ENCODE data around the gene ARMS2.

Gene ARMS2

GRCh38 chr10:122454071-122454470, 382 bp upstream of the ARMS2 start:
- no peak overlapping the region for H3K4me3 ChIP-seq (ENCODE audit: low read depth, low read length)
- TF ChIP-seq CTCF (IDR thresholded peaks at IDR 0.05; ENCODE audit: low read depth, low read length), result no peak

DNA sequence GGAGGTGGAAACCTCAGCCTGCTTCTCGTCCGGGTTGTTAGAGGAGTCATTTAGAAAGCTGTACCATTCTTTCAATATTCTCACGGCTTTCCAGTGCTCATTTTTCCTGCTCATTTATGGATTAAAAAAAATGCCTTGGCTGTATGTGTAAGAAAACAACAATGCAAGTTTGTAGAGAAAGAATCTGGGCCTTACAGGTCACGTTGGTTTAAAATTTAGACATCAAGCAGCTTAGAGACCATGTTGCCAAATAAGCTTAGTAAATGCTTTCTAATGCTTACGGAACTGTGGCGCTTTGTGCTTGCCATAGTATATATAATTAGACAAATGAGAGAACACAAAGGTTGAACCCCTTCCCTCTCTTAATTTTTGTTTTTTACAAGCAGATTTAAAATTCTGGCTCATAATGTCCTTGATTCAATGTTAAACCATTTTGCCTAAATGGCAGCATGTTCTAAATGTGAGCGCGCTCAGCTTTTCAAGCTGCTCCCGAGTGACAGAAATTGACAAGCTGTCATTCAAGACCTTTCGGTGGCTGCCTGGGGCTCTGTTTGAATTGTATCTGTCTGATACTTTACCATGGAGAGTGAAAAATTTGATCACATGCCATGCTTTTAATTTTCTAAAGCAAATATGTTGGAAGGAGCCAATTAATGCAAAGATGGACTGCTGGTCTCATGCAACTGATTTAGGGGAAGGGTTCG, 1.1 kb downstream of the ARMS2 start:
- no peak for TF ChIP-seq CTCF (IDR thresholded peaks at IDR 0.05; ENCODE audit: low read depth, low read length)
- H3K4me3 ChIP-seq (ENCODE audit: low read depth, low read length), result no peak overlapping the region

- no peak for TF ChIP-seq CTCF (IDR thresholded peaks at IDR 0.05; ENCODE audit: low read depth, low read length)
- H3K4me3 ChIP-seq (ENCODE audit: low read depth, low read length), result no peak overlapping the region
These were observed 3.5 kb downstream of the ARMS2 start for GRCh38 chr10:122457934-122458333.

DNA sequence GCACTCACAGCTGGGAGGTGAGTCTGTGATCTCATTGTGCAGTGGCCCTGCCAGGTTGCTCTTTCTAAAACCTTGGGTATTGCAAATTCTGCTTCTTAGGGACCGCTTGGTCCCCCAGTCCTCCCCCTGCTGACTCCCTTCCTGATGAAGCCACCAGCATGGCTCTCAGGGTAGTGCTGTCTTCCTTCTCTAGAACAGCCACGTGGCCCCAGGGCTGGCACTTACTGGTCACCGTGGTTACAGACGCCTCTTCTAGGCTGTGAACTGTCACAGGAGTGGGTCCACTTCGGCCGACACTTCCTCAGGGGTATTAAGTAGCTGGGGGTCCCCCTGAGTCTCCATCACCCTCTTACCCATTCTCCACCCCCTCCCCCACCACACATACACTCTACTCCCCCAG, 4.2 kb downstream of the ARMS2 start:
- no peak overlapping the region for H3K4me3 ChIP-seq (ENCODE audit: low read depth, low read length)
- no peak for TF ChIP-seq CTCF (IDR thresholded peaks at IDR 0.05; ENCODE audit: low read depth, low read length)

- H3K4me3 ChIP-seq (ENCODE audit: low read depth, low read length), result no peak overlapping the region
- TF ChIP-seq CTCF (IDR thresholded peaks at IDR 0.05; ENCODE audit: low read depth, low read length), result no peak
These were observed 5.3 kb downstream of the ARMS2 start for GRCh38 chr10:122459561-122460273.

DNA sequence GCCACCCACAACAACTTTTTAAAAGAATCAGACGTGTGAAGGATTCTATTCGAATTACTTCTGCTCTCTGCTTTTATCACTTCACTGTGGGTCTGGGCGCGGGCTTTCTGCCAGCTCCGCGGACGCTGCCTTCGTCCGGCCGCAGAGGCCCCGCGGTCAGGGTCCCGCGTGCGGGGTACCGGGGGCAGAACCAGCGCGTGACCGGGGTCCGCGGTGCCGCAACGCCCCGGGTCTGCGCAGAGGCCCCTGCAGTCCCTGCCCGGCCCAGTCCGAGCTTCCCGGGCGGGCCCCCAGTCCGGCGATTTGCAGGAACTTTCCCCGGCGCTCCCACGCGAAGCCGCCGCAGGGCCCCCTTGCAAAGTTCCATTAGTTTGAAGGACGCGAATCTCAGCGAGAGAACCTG, 6.4 kb downstream of the ARMS2 start:
- peak overlapping the region; percentile 56 for H3K4me3 ChIP-seq (ENCODE audit: low read depth, low read length)
- no peak for TF ChIP-seq CTCF (IDR thresholded peaks at IDR 0.05; ENCODE audit: low read depth, low read length)

- no peak for TF ChIP-seq CTCF (IDR thresholded peaks at IDR 0.05; ENCODE audit: low read depth, low read length)
- peak within 1 kb of the TSS; percentile 74 for H3K4me3 ChIP-seq (ENCODE audit: low read depth, low read length)
These were observed 6.9 kb downstream of the ARMS2 start, which contains the start of gene HTRA1 for GRCh38 chr10:122461367-122461728. Gene HTRA1, plus strand, starts transcription at chr10:122461553. Its CDS starts 100 bp downstream, at chr10:122461653.

Measured in WI38 (cell line).